Epithelial cell of prostate (primary cell): ENCODE measurements around the gene TEX13B.
"Not testable (repeated sequence)": the region's sequence is repeated elsewhere in the genome, so short reads cannot be mapped to it uniquely, and the experiment has no call there.

Source experiments
- DNase-seq: peaks from one replicate; pipeline ENCODE4 v3.0.0-alpha.2; 2011; ENCODE audit warnings: low read depth, low spot score
- H3K27ac ChIP-seq: fragments of 450-650 bp; 2 replicates; pipeline ENCODE4 v1.5.1; 2017; ENCODE audit warnings: mild to moderate bottlenecking

The TEX13B gene

GRCh38 chrX:107982356-107982755, at the start of gene TEX13B:
Gene TEX13B, minus strand, starts transcription at chrX:107982370. Its CDS starts 243 bp downstream, at chrX:107982127.
- H3K27ac ChIP-seq, result no peak within 1 kb of the TSS
- no peak for DNase-seq

DNA sequence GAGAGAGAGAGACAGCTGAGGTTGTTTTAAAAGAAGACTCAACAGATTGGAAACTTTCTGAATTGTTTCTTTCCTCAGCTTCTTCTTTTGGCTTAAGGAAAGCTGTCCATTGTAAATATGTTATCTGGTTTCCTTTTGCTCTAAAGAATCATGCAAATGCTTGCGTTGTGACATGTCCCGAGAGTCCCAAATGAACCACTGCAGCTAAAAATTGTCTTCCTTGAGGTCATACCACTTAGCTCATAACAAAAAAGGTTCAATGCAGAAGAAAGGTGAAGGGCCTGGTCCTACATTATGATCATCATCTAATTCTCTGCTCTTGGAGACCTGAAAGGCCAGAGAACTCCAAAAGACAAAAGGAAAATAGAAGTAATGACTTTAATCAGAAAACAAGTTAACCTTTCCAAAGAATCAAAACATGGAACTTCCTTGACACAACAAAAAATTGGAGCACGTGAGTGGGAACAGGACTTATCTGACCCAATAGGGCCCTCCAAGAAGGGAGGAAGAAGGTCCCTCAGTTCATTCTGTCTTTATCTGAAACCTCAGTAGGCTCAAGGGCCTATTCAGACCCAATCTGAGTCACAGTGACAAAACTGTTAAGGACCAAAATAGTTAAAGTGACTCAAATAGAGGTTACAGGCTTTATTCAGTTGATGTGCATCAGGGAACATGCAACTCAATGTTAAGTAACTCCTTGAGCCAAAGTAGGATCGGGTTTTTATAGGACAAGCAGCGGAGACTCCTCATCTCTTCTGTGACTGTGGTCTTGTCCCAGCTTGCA, 48.0 kb upstream of the TEX13B start:
- DNase-seq, result no peak
- H3K27ac ChIP-seq, result no peak overlapping the region

GRCh38 chrX:108028854-108029253, 46.7 kb upstream of the TEX13B start:
- no peak for DNase-seq

GRCh38 chrX:108025954-108026600, 43.9 kb upstream of the TEX13B start:
- H3K27ac ChIP-seq, result no peak overlapping the region
- DNase-seq, result no peak

More at GRCh38 chrX:108028854-108029253, 46.7 kb upstream of the TEX13B start:
- no peak overlapping the region for H3K27ac ChIP-seq

DNA sequence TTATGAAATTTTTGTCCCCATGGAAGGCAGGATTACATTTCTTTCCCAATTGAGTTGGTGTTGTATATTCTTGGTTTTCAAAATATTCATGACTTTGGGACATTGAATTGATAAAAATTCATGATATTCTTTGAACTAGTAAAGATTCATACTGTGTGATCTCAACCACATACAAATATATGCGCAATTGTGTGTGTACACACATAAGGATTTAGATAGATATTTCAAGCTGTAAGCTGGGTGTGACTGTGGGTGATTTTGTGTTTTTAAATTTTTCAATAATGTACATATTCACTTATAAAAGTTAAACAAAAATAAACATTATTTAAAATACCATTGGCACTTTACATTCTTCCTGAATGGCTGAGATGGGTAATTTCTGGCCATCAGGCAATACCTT, 43.2 kb upstream of the TEX13B start:
- H3K27ac ChIP-seq, result no peak overlapping the region

DNA sequence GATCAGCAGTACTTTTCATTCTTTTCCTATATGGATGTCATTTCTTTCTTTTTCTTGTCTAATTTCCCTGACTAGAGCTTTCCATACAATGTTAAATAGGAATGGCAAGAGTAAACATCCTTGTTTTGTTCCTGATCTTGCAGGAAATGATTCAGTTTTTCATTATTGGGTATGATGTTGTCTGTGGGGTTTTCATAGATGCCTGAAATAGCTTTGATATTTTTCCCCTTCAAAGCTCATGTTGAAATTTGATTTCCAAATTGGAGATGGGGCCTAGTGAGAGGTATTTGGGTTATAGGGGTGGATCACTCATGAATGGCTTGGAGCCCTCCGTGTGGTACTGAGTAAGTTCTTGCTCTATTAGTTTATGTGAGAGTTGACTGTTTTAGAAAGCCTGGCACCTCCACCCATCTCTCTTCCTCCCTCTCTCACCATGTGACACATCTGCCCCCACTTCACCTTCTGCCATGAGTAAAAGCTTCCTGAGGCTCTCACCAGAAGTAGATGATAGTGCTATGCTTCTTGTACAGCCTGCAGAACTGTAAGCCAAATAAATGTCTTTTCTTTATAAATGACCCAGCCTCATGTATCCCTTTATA, 40.4 kb upstream of the TEX13B start:
- DNase-seq, result no peak

More for the DNA sequence above, 43.2 kb upstream of the TEX13B start:
- DNase-seq, result no peak

GRCh38 chrX:108020631-108021030, 38.5 kb upstream of the TEX13B start:
- H3K27ac ChIP-seq, result no peak overlapping the region
- no peak for DNase-seq

More for the DNA sequence above, 40.4 kb upstream of the TEX13B start:
- peak overlapping the region; percentile 73 for H3K27ac ChIP-seq

GRCh38 chrX:108019382-108019875, 37.3 kb upstream of the TEX13B start:
- no peak overlapping the region for H3K27ac ChIP-seq
- no peak for DNase-seq

GRCh38 chrX:108018656-108019381, 36.6 kb upstream of the TEX13B start:
- H3K27ac ChIP-seq, result no peak overlapping the region
- DNase-seq, result no peak

GRCh38 chrX:108001218-108001814, 19.1 kb upstream of the TEX13B start:
- peak overlapping the region; percentile 61 for H3K27ac ChIP-seq
- no peak for DNase-seq

- peak; percentile 72 for DNase-seq
- H3K27ac ChIP-seq, result peak overlapping the region; percentile 61
Observed at GRCh38 chrX:108000751-108001150, 18.6 kb upstream of the TEX13B start.

- H3K27ac ChIP-seq, result no peak overlapping the region
- no peak for DNase-seq
Observed at GRCh38 chrX:107996124-107996523, 14.0 kb upstream of the TEX13B start.

DNA sequence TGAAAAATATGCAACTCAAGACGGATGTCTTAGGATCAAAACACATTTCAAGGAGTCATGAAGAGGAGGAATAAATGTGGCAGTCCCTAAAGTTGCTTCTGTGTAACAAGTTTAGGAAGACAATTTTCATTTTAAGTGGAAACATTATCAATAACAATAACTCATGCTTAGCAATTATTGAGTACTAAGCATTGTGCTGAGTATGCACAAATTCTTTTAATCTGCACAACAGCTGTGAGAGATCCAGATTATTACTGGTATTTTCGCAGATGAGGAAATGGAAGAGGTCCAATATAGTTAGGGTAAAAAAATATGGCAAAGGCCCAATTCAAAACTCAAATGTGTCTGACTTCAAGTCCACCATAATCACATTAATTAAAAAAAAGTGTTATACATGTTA, 2.9 kb upstream of the TEX13B start:
- H3K27ac ChIP-seq, result no peak overlapping the region
- no peak for DNase-seq

- DNase-seq, result no peak
- no peak overlapping the region for H3K27ac ChIP-seq
Observed at GRCh38 chrX:107979534-107979933, 2.6 kb downstream of the TEX13B start.

GRCh38 chrX:107978707-107979307, 3.4 kb downstream of the TEX13B start:
- no peak for DNase-seq
- H3K27ac ChIP-seq, result no peak overlapping the region

DNA sequence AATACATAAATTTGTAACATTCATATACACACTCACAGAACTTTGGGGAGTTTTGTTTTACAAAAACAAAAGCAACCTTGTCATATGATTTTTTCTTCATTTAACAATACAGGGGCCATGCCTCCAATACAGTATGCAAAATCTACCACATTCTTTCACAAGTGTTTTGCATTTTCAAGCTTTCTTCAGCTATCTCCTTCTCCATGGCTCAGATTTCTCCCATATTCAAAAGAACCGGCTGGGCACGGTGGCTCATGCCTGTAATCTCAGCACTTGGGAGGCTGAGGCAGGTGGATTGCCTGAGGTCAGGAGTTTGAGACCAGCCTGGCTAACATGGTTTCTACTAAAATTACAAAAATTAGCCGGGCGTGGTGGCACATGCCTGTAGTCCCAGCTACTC, 4.1 kb downstream of the TEX13B start:
- no peak overlapping the region for H3K27ac ChIP-seq
- no peak for DNase-seq

- H3K27ac ChIP-seq, result no peak overlapping the region
- DNase-seq, result no peak
Observed at GRCh38 chrX:107971636-107972035, 10.5 kb downstream of the TEX13B start.

- no peak overlapping the region for H3K27ac ChIP-seq
- no peak for DNase-seq
Observed at GRCh38 chrX:107970073-107970472, 12.1 kb downstream of the TEX13B start.

DNA sequence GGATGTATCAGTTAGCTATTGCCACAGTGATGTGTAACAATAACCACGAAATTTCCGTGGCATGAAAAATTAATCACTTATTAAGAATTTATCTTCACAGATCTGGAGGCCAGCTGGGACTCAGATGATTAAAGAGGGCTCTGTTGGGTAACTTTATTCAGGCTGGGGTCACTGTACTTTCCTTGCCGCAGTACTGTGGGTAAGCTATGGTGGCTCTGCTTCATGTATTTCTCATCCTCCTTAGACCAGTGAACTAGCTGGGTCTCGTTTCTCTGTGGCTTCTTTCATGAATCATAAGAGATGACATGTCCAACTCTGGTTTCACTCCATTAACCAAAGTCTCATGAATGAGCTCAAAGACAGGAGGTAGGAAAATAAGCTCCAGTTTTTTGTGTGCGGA, 13.5 kb downstream of the TEX13B start:
- DNase-seq, result no peak
- no peak overlapping the region for H3K27ac ChIP-seq

GRCh38 chrX:107955337-107955736, 26.8 kb downstream of the TEX13B start:
- not testable (repeated sequence) for H3K27ac ChIP-seq, DNase-seq
